NCI-H128 (cell line): Measurements from ENCODE around the gene IPO11.

ENCODE experiments used
- DNase-seq: peaks from one replicate; lab custom pipeline; 2025; ENCODE audit not compliant: unreplicated experiment; lab: John Stamatoyannopoulos, UW

Gene IPO11

GRCh38 chr5:62432621-62433064, 20.1 kb downstream of the IPO11 start:
- no peak for DNase-seq

- no peak for DNase-seq
Measured at GRCh38 chr5:62448528-62448927, 36.0 kb downstream of the IPO11 start.

GRCh38 chr5:62450259-62450658, 37.7 kb downstream of the IPO11 start:
- no peak for DNase-seq

- no peak for DNase-seq
Measured at GRCh38 chr5:62457071-62457470, 44.5 kb downstream of the IPO11 start.

- DNase-seq: no peak
Measured at GRCh38 chr5:62460578-62460983, 48.0 kb downstream of the IPO11 start.

GRCh38 chr5:62461561-62461960, 49.0 kb downstream of the IPO11 start:
- no peak for DNase-seq

- no peak for DNase-seq
Measured at GRCh38 chr5:62465985-62466925, 53.7 kb downstream of the IPO11 start.

- no peak for DNase-seq
Measured at GRCh38 chr5:62473209-62473608, 60.6 kb downstream of the IPO11 start.

GRCh38 chr5:62475072-62475471, 62.5 kb downstream of the IPO11 start:
- no peak for DNase-seq

GRCh38 chr5:62477801-62478200, 65.2 kb downstream of the IPO11 start:
- DNase-seq: no peak

- DNase-seq: no peak
Measured at GRCh38 chr5:62483556-62483955, 71.0 kb downstream of the IPO11 start.

GRCh38 chr5:62486672-62487071, 74.1 kb downstream of the IPO11 start:
- DNase-seq: no peak

GRCh38 chr5:62488531-62488930, 76.0 kb downstream of the IPO11 start:
- DNase-seq: no peak

GRCh38 chr5:62489471-62489870, 76.9 kb downstream of the IPO11 start:
- DNase-seq: no peak

- no peak for DNase-seq
Measured at GRCh38 chr5:62494772-62495171, 82.2 kb downstream of the IPO11 start.

- DNase-seq: no peak
Measured at GRCh38 chr5:62496876-62497275, 84.3 kb downstream of the IPO11 start.

GRCh38 chr5:62498961-62499360, 86.4 kb downstream of the IPO11 start:
- DNase-seq: no peak

GRCh38 chr5:62499756-62500155, 87.2 kb downstream of the IPO11 start:
- DNase-seq: no peak

GRCh38 chr5:62502456-62503101, 90.0 kb downstream of the IPO11 start:
- DNase-seq: no peak

- no peak for DNase-seq
Measured at GRCh38 chr5:62504129-62504528, 91.6 kb downstream of the IPO11 start.

- no peak for DNase-seq
Measured at GRCh38 chr5:62506659-62507460, 94.3 kb downstream of the IPO11 start.
